Fibroblast of the aortic adventitia (primary cell): ENCODE data around the gene DNAJC4. TPM values are rescaled to one million over a fixed set of nuclear protein-coding genes. Genes with fewer than 3 reads are reported as not detected.

Experiments used
- DNase-seq: peaks from one replicate; pipeline ENCODE4 v3.0.0-alpha.2; 2010; ENCODE audit warnings: low read depth
- H3K4me3 ChIP-seq: 2 replicates; pipeline ENCODE4 v1.5.1; 2011; ENCODE audit warnings: low read depth, mild to moderate bottlenecking, control low read depth, low read length, moderate library complexity
- total RNA-seq: library from RNA; depleted of rRNA; stranded (reverse); fragments of >200 nt; gene quantifications from 2 replicates; pipeline ENCODE4 v1.2.3, GENCODE V29; 2012; ENCODE audit warnings: low replicate concordance
- TF ChIP-seq, protein P1 (sequence below): IDR thresholded peaks from 2 replicates; pipeline ENCODE4 v1.5.1; 2011; ENCODE audit warnings: mild to moderate bottlenecking, low read length, control low read depth, inconsistent platforms; ENCODE audit not compliant: insufficient read depth

The DNAJC4 gene
- total RNA-seq, 1 donor: 9.0 TPM

DNA sequence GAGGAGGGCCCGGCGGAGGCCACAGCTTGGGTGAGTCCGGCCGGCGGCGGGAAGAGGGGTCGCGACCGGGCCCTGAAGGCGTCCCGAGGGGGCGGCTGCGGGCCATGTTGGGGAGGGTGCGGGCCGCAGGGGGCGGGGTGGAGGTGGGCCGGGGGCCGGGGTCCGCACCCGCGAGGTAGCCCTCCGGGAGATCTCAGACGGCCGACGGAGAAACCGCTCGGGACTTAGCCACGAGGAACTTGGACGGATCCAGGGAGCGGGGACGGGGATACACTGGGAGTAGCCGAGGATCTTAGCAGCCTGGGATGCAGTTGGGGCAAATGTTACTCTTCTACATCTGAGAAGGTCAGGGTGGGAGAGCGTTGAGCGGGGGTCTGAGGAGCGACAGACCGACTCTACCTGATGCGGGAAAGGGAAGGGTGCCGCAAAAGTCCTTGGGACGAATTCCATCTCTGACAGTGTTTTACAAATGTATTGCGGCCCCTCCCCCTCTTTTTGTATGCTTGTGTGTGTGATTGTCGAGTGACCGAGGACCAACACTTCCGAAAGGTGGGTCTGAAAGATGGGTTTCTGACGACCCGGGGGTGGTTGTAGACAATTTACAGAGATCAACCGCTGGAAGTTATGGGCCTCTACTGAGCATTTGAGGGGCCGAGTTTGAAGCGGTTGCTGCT, 43.7 kb upstream of the DNAJC4 start:
- DNase-seq: peak; percentile 15
- H3K4me3 ChIP-seq: no peak overlapping the region
- TF ChIP-seq, protein P1, sequence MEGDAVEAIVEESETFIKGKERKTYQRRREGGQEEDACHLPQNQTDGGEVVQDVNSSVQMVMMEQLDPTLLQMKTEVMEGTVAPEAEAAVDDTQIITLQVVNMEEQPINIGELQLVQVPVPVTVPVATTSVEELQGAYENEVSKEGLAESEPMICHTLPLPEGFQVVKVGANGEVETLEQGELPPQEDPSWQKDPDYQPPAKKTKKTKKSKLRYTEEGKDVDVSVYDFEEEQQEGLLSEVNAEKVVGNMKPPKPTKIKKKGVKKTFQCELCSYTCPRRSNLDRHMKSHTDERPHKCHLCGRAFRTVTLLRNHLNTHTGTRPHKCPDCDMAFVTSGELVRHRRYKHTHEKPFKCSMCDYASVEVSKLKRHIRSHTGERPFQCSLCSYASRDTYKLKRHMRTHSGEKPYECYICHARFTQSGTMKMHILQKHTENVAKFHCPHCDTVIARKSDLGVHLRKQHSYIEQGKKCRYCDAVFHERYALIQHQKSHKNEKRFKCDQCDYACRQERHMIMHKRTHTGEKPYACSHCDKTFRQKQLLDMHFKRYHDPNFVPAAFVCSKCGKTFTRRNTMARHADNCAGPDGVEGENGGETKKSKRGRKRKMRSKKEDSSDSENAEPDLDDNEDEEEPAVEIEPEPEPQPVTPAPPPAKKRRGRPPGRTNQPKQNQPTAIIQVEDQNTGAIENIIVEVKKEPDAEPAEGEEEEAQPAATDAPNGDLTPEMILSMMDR: no peak

DNA sequence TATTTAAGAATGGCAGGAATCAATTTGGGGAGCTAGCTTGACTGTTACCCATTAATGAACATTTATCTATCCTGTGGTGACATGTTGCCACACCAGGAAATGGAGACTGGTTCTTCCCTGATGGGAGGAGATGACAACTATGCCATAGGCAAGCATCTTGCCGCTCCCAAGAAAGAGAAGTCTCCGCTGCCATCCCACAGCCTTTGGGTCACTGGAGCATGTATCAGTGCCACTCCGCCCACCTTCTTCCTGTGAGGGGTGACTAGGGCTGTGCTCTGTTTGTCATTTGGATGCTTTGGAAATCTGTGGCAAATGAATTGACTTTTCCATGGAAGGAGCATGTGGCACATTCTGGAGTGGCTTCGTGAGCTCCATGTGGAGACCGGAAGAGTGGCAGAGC, 37.9 kb upstream of the DNAJC4 start:
- no peak for DNase-seq
- H3K4me3 ChIP-seq: no peak overlapping the region
- TF ChIP-seq, protein P1: no peak

DNA sequence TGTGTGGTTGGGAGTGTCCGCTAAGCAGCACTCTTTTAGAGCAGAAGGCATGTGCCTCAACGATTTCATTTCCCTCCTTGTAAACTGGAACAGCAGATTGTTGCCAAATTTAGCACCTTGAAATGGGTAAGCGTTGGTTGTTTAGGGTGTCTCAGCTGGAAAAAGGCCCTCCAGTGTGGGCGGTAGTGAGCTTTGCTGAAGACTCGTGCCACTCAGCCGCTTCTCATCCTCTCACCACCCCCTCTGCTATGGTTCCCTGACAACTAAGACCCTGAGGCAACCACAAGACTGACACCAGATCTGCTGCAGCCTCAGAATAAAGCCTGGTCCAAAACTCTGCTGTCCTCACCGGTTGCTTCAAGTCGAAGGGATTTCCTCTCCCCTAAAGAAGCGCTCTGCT, 33.7 kb upstream of the DNAJC4 start:
- no peak overlapping the region for H3K4me3 ChIP-seq
- TF ChIP-seq, protein P1: no peak
- no peak for DNase-seq

DNA sequence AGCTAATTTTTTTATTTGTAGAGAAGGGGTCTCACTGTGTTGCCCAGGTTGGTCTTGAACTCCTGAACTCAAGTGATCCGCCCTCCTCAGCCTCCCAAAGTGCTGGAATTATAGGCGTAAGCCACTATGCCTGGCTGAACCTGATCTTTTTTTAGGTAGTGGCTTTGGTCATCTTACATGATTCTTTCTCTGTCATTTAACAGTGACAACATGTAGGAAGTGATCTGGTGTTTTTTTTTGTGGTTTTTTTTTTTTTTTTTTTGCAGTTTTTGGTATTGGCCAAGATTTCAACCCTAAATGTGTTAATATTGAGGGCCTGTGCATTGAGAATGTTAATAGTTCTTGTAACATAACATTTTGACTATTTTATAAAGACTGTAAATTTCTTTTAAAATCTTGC, 31.8 kb upstream of the DNAJC4 start:
- TF ChIP-seq, protein P1: no peak
- DNase-seq: no peak
- no peak overlapping the region for H3K4me3 ChIP-seq

DNA sequence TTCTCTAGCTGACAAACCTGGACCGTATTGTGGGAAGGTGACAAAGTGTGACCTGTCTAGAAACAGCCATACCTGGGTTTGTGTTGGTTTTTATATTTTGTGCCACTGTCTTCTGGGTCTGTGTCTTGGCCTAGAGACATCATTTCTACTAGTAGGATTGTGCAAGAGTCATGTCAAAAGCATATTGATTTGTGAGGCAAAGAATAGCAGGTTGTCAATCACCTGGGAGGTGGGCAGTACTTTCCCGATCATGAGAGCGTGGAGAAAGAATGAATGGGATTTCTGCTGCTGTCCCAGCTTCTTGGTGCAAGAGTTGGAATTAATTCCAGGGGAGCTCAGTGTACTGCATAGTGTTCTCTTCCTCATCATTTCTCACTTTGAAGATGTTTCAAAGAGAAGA, 28.8 kb upstream of the DNAJC4 start:
- TF ChIP-seq, protein P1: no peak
- no peak overlapping the region for H3K4me3 ChIP-seq
- DNase-seq: no peak

DNA sequence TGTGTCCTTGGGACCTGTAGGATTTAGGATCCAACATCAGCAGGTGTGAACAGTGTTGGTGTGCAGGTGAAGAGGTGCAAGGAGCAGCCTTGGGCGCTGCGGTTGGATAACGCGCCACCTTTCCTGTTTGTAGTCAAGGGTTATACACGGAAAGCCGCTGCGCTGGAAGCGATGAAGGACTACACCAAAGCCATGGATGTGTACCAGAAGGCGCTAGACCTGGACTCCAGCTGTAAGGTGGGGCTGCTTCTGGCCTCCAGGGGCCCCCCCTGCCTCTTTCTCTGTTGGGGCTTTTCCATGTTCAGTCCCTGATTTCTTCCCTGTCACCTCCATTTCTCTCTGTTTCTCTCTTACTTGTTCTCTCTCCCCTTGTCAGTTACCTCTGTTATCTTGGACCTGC, 27.4 kb upstream of the DNAJC4 start:
- TF ChIP-seq, protein P1: no peak
- H3K4me3 ChIP-seq: no peak overlapping the region
- no peak for DNase-seq

DNA sequence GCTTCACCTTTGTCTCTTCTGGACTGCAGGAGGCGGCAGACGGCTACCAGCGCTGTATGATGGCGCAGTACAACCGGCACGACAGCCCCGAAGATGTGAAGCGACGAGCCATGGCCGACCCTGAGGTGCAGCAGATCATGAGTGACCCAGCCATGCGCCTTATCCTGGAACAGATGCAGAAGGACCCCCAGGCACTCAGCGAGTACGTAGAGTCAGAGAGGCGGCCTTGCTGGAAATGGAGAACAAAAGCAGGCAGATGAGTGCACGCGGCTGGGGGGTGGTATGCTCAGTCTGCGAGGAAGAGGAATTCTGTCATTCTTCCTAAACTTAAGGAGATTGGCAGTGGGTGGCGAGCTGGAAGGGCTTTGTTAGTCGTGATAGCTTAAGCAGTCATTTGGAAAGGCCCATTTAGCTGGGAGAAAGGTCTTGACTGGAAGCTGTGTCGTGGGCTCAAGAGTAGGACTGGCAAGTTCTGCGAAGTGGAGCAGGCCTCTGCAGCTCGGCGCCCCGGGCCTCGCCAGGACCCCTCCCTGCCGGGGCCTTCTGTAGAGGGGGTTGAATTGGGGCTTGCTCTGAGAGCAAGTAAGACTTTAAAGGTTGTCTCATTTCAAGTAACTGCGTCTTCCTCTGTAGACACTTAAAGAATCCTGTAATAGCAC, 26.8 kb upstream of the DNAJC4 start:
- no peak for DNase-seq
- TF ChIP-seq, protein P1: no peak
- no peak overlapping the region for H3K4me3 ChIP-seq
